Limb (tissue), 2 donors: Measurements from ENCODE around the gene DNAH17.

Source experiments
- DNase-seq, 2 donors: peaks; one replicate each; pipeline ENCODE4 v3.0.0-alpha.2; 2016; ENCODE audit errors: extremely low spot score in 2 of 2

Gene DNAH17

DNA sequence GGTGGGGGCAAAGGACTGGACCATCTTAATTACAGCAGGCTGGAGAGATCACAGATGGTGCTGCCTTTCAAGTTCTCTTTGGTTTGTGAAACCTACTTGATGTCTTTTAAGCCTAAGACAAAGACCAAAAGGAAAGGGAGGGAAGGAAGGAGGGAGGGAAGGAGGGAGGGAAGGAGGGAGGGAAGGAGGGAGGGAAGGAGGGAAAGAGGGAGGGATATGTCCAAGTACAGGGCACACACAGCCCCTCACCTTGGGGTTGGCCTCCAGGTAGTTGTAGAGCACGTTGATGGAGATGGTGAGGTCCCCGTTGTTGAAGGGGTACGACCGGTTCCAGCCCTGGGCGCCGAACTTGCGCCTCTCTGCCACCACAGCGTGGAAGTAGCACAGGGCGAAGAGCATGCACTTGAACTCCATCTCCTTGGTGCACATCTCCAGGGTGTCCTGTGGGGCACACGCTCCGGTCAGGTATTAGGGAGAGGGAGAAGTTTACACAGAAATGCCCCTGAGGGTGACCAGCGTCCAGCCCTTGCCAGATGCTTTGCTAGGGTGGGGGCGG is 143.3 kb downstream of the DNAH17 start:
- no peak for DNase-seq

- DNase-seq: no peak
Measured at GRCh38 chr17:78433013-78433727, 144.0 kb downstream of the DNAH17 start.

DNA sequence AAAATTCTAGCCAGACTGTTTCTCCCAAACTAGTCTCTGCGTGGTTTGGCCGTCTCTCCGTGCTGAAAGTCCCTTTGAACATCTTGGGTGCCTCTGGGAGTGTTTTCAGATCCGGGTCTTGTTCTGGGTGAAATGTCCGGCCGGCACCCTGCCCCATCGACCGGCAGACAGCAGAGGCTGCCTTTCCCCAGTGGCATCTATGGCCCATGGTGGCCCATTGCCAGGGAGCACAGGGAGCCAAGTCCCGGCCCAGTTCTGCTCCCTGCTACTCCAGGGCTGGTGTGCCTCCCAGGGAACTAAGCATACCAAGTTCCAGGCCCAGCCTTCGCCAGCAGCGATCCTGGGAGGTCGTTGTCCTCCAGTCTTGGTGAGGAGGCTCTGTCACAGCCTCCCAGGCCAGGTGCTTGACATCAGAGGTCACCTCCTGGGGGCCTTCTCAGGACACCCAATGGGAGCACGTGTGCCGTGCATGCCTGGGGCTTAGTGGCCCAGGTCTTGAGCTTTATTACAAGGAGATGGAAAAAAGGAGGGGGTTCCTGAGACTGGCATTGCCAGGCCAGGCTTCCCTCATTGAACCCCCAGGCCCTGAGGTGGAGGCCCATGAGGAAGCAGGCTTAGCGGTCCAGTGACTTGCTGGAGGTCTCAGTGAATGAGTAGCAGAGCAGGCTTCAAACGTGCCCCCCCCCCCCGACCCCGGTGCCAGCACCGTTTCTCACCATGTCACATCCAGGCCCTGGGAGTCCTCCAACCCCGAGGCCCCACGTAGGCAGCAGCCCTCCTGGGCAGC is 144.8 kb downstream of the DNAH17 start:
- no peak for DNase-seq

DNA sequence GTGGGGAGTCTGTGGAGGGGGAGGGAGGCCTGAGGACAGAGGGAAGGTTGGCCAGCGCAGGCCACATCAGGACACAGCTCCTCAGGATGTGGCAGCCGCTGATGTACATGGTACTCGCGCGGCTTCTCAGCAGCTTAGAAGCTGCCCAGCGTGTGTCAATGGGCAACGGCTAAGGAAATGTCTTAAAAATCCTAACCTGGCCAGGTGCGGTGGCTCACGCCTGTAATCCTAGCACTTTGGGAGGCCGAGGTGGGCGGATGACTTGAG is 145.6 kb downstream of the DNAH17 start:
- DNase-seq: no peak

- DNase-seq: no peak
Measured at GRCh38 chr17:78430892-78431691, 146.1 kb downstream of the DNAH17 start.

DNA sequence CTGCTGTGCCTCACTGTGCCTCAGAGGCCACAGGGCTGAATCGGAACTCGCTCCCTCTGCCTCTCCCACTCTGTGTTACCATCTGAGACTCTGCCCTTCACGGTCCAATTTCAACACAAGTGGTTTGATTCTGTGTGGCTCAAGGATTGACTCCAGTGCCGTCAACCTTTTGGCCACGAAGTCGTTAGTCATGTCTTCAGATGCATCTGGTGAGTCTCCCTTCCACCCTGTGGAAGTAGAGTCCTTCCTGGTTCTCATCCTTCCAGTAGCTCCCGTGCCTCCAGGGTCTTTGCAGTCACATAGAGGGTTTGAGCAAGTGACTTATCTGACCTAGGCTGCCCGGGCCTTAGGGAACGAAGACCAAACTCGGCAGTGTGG is 147.6 kb downstream of the DNAH17 start:
- no peak for DNase-seq

- DNase-seq: no peak
Measured at GRCh38 chr17:78428836-78429617, 148.2 kb downstream of the DNAH17 start.

- DNase-seq: no peak
Measured at GRCh38 chr17:78428025-78428575, 149.1 kb downstream of the DNAH17 start.

- no peak for DNase-seq
Measured at GRCh38 chr17:78427140-78427539, 150.1 kb downstream of the DNAH17 start.

- DNase-seq: no peak
Measured at GRCh38 chr17:78426293-78426879, 150.8 kb downstream of the DNAH17 start.

- DNase-seq: no peak
Measured at GRCh38 chr17:78425429-78425828, 151.8 kb downstream of the DNAH17 start.

- no peak for DNase-seq
Measured at GRCh38 chr17:78423961-78424675, 153.1 kb downstream of the DNAH17 start.

DNA sequence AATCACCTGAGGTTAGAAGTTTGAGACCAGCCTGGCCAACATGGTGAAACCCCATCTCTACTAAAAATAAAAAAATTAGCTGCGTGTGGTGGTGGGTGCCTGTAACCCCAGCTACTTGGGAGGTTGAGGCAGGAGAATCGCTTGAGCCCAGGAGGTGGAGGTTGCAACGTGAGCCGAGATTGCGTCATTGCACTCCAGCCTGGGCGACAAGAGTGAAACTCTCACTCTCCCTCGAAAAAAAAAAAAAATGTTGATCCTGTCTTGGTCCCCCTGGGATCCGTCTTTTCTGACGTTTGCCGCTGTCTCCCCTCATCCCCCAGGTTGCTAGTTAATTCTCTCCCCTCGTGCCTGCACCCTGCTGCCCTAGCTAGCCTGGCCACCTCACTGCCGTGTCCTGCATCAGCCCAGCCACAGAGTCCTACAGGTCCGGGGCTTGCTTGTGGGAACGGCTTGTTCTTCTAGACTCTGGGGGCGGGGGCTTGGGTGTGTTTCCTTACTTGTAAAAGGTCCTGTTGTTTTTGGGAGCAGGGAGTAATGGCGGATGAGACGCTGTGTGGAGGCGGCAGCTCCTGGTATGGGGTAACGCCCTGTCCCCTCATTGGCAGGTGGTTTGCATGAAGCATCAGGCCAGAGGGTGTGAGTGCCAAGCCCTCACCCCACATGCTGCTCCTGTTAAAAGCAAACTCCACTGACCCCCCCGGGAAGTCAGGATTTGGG is 154.2 kb downstream of the DNAH17 start:
- no peak for DNase-seq

DNA sequence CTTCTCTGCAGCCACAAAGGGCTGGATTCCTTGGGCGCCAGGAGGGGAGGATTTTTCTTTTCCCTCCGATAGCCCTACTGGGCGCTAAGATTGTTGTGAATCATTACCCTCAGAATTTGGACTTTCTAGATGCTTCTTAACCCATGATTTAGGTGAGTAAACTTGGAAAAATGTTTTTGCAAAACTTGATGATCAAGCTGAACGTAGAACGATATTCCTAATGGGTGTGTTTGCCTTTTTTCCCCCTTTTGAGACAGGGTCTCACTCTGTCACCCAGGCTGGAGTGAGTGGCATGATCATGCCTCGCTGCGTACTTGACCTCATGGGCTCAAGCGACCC is 155.0 kb downstream of the DNAH17 start:
- no peak for DNase-seq

- DNase-seq: peak; percentile 53 to 85
Measured at GRCh38 chr17:78421534-78422266, 155.5 kb downstream of the DNAH17 start.

- no peak for DNase-seq
Measured at GRCh38 chr17:78421084-78421533, 156.1 kb downstream of the DNAH17 start.

GRCh38 chr17:78419970-78420815 is 157.0 kb downstream of the DNAH17 start:
- DNase-seq: no peak
